GM19395 (cell line): ENCODE results near the gene ADGRG2.
A peak's percentile ranks its signal among the peaks of the same experiment; 100 is the strongest.
"Not testable (repeated sequence)": the region's sequence is repeated elsewhere in the genome, so short reads cannot be mapped to it uniquely, and the experiment has no call there.

Experiments used
- ATAC-seq: cut with Tn5 transposase; IDR thresholded peaks from one replicate; pipeline ENCODE4 v1.9.1; 2021; ENCODE audit warnings: mild to moderate bottlenecking, moderate library complexity; ENCODE audit not compliant: unreplicated experiment

ADGRG2 gene

DNA sequence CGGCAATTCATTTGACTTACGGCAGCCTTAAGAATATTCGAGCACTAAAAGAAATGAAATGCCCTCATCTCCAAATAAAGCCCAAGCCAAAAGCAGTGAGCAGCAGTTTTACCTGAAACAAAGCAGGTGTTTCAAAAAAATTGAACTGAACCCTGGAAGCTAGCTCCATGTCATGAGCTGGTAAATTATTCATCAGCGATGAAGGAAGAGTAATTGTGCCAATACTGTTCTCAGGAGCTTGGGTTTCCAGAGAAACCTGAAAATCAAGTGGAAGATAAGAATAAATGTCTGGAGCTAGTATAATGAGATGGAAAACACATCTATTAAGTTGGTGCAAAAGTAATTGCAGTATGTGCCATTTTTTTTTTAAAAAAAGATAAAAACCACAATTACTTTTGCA, 114.4 kb downstream of the ADGRG2 start:
- no peak for ATAC-seq

DNA sequence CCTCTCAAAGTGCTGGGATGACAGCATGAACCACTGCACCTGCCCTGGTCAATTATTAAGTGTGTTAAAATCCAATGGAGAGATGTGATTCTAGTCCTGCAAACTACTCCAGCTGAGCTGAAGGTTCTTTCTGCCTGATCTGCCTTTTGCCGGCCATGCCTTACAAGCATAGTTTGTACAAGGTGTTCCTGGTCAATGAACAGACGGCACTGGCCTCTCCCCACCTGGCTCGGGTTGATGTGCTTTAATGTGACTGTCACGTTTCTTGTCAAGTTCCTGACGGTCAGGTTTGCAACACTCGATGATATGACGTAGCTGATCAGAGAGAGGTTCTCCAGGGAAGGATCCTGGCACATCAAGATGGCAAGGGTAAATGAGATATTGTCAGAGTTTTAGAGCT, 115.3 kb downstream of the ADGRG2 start:
- ATAC-seq, result no peak

DNA sequence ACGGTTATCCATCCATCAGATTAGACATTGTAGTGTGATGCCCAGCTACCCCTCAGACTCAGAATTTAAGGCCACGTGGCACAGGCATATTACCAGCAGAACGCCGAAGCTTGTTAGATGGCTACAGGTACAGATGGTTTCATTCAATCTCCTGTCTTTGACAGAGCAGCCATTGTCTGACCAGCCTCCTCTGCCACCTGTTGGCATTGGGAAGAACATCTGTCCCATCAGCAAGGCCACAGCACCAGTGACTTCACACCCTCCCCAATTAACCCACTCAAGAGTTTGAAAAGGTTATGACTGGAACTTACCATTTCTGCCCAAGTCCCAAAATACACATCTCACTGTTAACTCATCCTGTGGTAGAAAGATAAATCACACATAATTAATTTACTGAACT, 116.4 kb downstream of the ADGRG2 start:
- ATAC-seq, result no peak

DNA sequence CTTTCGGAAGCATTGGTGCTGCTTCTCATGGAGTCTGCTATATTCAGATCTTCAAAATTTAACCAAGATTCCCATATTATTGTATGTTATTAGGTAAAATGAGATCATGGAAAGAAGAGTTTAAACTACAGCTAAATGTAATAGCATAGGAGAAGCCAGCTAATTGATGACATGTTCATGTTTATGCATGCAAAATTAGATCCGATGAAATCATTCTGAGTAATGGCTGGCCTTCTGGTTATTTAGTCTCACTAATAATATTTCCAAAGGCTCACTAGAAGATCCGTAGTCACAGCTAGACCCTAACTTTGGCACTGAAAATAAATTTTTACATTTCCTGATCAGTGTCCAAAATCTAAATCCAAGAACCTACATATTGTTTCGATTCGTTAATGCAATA, 118.5 kb downstream of the ADGRG2 start:
- no peak for ATAC-seq

DNA sequence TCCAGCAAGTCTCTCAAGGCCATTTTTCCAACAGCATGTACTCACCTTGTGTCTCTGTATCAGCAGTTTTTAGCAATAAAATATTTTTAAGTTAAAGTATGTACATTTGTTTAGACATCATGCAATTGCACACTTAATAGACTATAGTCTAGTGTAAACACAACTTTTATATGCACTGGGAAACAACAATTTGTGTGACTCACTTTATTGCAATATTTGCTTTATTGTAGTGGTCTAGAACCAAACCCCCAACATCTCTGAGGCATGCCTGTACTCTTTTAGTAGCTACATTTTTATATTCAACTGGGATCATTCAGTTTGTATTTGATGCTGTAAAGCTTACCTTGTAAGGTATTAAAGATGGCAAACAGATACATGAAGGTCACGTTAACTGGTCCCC, 123.6 kb downstream of the ADGRG2 start:
- ATAC-seq, result no peak

DNA sequence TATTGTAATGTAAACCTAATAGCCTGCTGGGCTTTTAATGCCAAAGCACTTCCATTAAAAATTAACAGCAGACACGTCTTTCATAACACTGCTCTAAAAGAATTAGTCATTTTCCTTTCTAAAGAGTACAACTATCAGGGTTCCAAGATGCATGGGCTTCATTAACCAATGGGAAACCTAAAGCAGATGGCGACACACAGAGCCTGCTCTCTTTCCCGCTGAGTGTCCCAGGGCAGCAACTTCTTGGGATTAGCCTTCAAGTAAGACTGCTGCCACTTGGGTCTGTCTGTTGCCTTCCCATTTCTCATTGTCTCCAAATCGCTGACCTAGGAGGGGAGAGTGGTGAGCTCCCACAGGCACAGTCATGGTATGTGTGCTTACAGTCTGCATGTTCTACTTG, 124.4 kb downstream of the ADGRG2 start:
- ATAC-seq, result no peak

DNA sequence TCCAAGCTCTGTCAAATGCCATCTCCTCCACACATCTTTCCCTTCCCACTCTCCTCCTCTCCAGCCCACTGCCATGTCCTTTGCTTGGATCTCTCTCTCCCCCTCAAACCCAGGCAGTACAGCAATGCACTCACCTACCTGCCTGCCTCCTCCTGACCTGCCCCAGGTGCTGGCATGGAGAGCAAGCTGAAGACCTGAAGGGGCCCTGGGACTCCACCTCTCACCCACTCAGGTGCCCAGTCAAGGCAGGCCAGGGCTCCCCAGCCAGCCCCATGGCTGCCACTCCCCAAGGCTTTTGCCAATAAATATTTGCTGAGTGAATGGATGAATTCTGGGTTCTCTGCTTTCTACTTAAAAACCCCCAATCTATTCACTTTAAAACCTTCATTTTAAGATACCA, 125.7 kb downstream of the ADGRG2 start:
- ATAC-seq, result no peak

DNA sequence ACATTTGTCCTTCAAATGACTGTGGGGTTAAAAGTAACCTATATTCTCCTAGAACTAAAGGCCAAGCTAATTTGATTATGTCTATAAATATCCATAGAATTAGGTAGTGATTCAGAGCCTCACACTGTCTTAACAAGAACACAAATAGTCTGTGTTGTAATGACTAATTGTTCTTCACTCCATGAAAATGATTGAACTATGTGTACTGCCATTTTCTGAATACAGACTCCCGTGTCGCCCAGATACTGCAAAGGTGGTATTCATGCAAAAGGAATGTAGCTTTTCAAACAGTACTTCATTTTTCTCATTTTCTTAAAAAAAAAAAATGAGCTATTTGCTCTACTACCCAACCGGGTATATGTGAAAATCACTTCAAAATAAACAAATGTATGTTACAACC, 127.0 kb downstream of the ADGRG2 start:
- ATAC-seq, result no peak

DNA sequence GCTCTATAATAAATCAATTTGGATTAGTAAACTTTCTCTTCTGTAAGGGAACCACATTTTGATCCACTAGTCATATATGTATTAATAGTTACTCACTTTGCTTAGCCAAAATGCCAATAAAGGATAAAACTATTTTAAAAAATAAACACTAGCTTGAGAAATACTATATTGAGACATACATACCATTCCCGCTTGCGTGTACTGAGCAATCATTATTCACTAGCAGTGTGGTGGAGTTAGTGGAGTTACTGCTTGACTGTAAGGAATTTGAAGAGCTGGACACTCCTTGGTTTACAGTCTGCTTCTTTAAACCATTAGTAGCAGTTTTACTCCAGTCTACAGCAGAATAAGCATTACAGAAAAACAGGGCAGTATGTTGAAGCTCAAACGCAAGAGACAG, 127.6 kb downstream of the ADGRG2 start:
- ATAC-seq, result no peak

DNA sequence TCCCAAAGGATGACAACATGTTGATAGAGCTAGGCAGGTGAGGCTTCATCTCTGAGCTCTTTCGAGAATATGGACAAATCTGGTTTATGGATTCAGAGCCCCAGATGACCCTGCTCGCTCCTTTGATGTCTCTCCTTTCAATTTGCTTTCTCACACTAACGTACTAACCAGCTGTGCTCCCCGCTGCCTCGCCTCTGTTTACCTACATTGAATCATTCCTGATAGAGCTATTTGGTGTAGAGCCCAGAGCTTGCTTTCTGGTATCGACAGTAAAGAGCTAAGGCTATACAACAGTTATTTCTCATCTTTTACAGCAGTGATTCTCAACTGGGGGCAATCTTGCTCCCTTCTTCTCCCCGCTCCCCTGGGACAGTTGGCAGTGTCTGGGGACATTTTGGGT, 129.4 kb downstream of the ADGRG2 start:
- no peak for ATAC-seq

DNA sequence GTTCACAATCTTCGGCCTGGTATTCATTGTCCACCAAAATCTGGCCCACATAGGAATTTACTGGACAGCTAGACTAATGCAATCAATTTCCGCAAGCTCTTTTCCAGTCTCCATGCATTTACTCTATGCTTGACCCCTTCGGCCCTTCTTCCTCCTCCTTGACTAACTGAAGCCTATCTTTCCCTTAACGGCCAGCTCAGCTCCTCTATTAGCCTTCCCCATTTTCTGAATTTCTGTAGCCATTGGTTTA, 137.2 kb downstream of the ADGRG2 start:
- no peak for ATAC-seq

DNA sequence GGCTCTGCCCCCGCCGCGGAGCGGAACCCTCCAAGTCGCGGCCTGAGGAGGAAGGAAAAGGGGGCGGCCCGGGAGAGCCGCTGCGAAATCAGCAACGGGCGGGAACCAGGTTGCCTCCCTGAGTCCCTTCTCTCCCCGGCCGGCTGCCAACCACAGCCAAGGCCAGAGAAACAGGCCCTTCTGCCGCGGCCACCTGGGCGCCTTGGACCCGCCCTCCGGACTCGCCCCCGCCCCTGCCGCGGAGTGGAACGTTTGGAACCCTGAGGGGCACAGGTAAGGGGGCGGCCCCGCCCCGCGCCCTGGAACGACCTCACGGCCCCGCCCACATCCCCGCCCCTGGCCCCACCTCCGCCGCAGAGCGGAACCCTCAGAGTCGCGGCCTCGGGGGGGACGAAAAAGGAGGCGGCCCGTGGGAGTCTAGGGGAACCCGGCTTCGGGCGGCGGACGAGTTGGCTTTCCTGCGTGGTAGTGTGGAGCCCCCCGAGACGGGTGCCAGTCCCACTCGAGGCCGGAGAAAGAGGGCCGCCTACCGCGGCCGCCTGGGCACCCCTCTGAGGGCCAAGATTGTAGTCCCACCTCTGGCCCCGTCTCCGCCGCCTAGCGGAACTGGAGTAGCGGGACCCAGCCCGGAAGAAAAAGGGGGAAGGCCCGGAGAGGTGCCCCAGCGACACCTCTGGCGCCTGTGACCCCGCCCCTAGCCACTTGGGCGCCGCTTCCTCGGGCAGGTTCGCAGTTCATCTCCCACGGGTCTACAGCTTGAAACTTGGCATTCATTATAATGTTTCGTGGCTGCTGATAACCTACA, 137.7 kb downstream of the ADGRG2 start:
- peak; percentile 90 for ATAC-seq

DNA sequence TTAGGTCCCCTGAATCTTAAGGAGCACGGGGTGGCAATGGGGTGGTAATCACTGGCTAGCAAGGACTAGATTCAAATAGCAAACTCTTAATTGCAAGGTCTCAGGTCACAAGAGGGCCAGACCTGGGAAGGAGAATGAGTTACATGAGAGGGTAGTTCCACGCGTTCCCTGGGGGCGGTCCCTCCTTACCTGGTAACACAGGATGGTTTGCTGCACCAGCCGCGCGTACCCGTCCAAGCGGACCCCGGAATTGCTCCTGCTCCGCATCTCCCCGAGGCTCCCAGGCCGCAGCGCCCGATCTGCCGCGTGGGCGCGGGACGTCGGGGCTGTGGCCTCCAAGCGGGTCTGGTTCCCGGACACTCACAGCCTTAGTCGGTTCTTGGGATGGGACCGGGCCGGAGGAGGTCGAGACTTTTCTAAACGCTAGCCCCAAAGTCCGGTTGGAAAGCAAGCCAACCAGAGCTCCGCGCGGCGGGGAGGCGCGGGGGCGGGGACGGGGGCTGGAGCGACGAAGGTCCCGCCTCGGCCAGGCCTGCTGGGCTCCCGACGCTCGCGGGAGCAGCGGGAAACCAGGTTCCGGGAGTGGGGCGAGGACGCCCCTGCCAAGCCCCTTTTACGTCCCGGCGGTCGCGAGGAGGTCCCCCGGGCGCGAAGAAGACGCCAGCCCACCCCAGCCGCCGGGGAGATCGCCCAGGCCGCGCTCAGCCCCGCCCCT, 138.4 kb downstream of the ADGRG2 start, which contains the start of gene PHKA2:
PHKA2 (minus strand) TSS at position 449 of the 715 bp plus-strand sequence; CDS start at position 267, 182 bp downstream.
- ATAC-seq, result peak; percentile 50

DNA sequence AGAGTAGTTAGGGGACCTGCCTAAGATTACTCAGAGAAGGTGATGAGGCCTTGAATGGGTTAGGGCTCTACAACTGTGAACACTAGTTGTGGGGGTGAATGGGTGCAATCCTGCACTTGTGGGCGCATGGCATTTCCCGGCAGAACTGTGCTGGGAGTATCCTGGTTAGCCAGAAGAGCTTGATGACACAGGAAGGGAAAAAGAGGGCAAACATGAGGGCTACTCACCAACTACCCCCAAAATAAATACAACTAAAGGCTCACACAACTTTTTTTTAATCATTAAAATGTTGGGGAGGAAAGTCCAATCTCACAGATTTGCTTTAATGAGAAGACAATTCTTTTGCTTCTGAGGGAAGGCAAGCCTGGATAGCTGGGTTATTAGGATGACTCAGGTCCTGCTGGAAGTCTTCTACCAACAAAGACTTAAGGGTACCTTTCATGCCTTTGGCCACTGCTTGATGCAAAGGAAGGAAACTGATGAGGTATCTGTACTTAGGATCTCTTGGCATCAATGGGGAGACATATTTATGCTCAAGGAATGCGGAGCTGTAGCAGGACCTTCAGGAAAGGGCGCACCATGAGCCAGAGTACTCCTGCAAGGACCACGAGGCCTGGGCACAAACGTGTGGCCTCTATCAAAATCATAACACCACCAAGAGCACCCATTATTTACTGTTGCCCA, 141.0 kb downstream of the ADGRG2 start:
- no peak for ATAC-seq

DNA sequence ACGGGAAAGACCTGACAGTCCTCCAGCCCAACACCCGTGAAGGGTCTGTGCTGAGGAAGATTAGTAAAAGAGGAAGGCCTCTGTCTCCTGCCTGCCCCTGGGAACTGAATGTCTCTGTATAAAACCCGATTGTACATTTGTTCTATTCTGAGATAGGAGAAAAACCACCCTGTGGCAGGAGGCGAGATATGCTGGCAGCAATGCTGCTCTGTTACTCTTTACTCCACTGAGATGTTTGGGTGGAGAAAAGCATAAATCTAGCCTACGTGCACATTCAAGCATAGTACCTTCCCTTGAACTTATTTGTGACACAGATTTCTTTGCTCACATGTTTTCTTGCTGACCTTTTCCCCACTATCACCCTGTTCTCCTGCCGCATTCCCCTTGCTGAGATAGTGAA, 142.0 kb downstream of the ADGRG2 start:
- not testable (repeated sequence) for ATAC-seq

DNA sequence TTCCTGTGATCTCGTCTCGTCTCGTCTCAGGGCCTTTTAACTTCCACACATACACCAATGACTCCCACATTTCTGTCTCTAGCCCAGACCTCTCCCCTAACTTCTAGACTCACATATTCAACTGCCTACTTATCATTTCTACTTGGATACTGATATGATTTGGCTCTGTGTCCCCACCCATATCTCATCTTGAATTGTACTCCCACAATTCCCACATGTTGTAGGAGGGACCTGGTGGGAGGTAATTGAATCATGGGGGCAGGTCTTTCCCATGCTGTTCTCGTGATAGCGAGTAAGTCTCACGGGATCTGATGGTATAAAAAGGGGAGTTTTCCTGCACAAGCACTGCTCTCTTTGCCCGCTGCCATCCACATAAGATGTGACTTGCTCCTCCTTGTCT, 147.3 kb downstream of the ADGRG2 start:
- ATAC-seq, result no peak

DNA sequence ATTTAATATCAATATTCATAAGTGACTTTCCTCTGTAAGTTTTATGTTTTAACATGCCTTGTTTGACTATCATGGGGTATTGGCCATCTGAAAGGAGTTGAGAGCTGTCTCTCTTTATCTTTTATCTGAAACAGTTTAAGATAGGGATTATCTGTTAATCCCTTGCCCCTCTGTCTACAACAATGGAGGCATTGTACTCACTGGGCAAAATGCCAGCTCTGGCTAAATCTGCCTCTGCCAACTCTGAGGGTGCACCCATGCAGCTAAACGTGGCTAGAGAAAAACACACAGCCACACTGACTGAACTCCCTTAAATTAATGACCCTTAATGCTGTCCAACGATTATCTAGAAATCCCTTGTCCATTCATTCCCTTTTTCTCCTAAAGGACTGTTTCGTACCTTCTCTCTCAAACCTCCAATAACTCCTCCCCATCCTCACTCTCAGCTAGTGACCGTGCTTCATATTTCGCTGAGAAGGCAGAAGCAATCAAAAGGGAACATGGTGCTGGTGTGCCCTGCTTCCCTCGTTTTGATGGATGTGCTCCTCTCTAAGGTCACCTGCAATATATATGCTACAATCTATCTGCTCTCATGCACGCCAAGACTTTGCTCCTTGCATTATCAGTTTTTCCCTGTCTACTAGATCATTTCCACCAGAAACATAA, 148.6 kb downstream of the ADGRG2 start:
- no peak for ATAC-seq

DNA sequence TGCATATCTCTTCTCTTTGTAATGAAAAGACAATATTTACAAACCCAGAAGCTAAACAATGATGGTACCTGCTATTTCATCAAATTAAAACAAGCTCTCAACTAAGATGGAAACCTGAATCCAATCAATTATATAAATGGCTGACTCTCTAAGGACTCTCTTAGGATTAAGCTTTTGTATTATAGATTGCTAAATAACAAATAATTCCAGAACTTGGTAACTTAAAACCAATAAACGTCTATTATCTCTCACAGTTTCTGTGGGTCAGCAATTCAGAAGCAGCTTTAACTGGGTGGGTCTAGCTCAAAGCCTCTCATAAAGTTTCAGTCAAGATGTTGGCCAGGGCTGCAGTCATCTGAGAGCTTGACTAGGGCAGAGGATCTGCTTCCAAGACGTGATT, 150.8 kb downstream of the ADGRG2 start:
- no peak for ATAC-seq

DNA sequence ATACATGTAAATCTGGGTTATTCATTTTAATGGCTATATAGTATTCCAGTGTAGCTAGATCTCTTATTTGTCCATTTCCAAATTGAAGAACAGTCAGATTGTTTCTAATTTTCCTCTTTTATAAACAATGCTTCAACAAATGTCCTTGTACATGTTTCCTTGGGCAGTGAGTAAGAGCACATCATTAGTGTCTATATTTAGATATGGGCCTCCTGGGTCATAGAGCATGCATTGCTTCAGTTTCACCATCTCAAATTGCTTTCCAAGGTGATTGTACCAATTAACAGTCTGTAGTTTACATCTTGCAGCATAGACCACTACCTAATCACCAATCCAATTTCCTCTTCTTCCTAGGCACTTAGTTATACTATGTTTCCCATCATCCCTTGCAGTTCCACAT, 151.8 kb downstream of the ADGRG2 start:
- ATAC-seq, result no peak

DNA sequence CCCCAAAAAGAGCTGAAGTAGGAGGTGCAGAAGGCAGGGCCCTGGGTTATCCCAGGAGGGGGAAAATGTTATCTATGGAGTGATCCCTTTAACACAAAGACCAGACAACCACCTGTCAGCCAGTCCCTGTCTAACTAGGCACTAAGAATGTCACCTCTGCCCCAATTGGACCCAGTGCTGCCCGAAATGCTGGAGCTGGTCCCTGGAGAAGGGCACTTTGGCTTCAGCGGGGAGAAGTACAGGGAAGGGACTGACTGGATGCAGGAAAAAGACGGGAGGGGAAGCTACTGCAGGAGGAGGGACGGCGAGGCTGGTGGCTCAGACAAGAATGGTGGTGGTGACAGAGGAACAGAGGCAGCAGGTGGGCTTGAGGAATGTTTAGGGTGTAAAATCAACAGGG, 155.6 kb downstream of the ADGRG2 start:
- ATAC-seq, result no peak

DNA sequence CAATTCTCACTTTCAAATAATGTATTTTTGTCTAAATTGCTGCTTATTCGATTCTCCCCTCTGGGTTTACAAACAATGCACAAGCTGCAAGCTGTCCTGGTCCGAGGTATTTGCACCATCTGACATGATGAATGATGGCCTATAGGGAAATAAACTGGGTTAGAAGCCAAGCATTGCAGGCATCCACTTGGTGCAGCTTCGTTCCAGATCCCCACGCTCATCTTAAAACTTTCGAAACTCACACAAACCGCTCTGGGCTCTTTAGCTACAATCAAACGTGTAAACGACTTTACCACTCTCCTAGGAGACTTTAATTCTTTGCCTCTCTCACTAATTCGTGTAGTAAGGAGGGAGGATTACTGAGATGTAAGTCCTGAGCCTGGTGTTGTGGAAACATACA, 157.4 kb downstream of the ADGRG2 start:
- ATAC-seq, result no peak

DNA sequence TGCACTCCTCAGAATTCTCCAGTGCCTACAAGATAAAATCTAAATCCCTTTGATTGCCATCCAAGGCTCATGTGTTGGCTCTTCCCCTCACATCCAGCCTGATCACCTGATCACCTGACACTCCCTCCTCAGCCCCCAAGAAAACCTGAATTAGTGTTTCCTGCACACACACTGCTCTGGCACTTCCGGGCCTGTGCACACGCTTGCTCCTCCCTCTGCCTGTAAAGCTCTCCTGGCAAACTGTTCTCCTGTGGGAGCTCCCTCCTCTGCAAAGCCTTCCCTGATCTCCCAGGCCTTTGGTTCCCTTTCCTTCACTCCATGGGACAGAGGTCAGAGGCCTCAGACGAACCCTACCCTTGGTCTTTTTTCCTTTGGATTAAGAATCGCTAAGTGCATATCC, 158.2 kb downstream of the ADGRG2 start:
- ATAC-seq, result no peak
